H9 (cell line): ENCODE measurements around the gene ZNF414. TPM values are rescaled to one million over a fixed set of nuclear protein-coding genes. Genes with fewer than 3 reads are reported as not detected.

Experiments
- DNase-seq: peaks from one replicate; pipeline ENCODE4 v3.0.0-alpha.2; 2017
- H2AFZ ChIP-seq: one replicate; pipeline ENCODE4 v1.6.1; 2013; ENCODE audit warnings: mild to moderate bottlenecking, low read length, control low read depth, moderate library complexity
- H2AK5ac ChIP-seq: 2 replicates; pipeline ENCODE4 v1.6.1; 2013; ENCODE audit warnings: low read length, control low read depth, mixed read lengths; ENCODE audit not compliant: insufficient read length
- H2BK120ac ChIP-seq: one replicate; pipeline ENCODE4 v1.6.1; 2013; ENCODE audit warnings: low read depth, mild to moderate bottlenecking, low read length, control low read depth, inconsistent platforms; ENCODE audit not compliant: poor library complexity, severe bottlenecking
- H2BK12ac ChIP-seq: 2 replicates; pipeline ENCODE4 v1.6.1; 2013; ENCODE audit warnings: low read length, control low read depth, mixed read lengths, low read depth; ENCODE audit not compliant: insufficient read length
- H2BK15ac ChIP-seq: 2 replicates; pipeline ENCODE4 v1.6.1; 2013; ENCODE audit warnings: low read depth, low read length, control low read depth
- H2BK20ac ChIP-seq: one replicate; pipeline ENCODE4 v1.6.1; 2013; ENCODE audit warnings: low read depth, mild to moderate bottlenecking, low read length, control low read depth, inconsistent platforms; ENCODE audit not compliant: poor library complexity, severe bottlenecking
- H2BK5ac ChIP-seq: 2 replicates; pipeline ENCODE4 v1.6.1; 2013; ENCODE audit warnings: low read length, control low read depth, mixed read lengths; ENCODE audit not compliant: insufficient read length
- H3K14ac ChIP-seq: 2 replicates; pipeline ENCODE4 v1.6.1; 2013; ENCODE audit warnings: low read length, control low read depth; ENCODE audit not compliant: insufficient read depth
- H3K18ac ChIP-seq: 2 replicates; pipeline ENCODE4 v1.6.1; 2013; ENCODE audit warnings: low read depth, mild to moderate bottlenecking, mixed read lengths, low read length, control low read depth; ENCODE audit not compliant: insufficient read length
- H3K23ac ChIP-seq: 2 replicates; pipeline ENCODE4 v1.6.1; 2013; ENCODE audit warnings: low read length, control low read depth, mixed read lengths, low read depth; ENCODE audit not compliant: insufficient read length
- H3K23me2 ChIP-seq: 2 replicates; pipeline ENCODE4 v1.6.1; 2013; ENCODE audit warnings: low read depth, mild to moderate bottlenecking, mixed read lengths, low read length, control low read depth; ENCODE audit not compliant: insufficient read length, poor library complexity, severe bottlenecking
- H3K27ac ChIP-seq: 2 replicates; pipeline ENCODE4 v1.5.1; 2013; ENCODE audit warnings: low read length, control low read depth, mixed read lengths, low read depth; ENCODE audit not compliant: insufficient read length
- H3K27me3 ChIP-seq: 2 replicates; pipeline ENCODE4 v1.6.1; 2013; ENCODE audit warnings: low read length, control low read depth, inconsistent platforms; ENCODE audit not compliant: insufficient read depth
- H3K4ac ChIP-seq: 2 replicates; pipeline ENCODE4 v1.6.1; 2013; ENCODE audit warnings: low read depth, mild to moderate bottlenecking, control low read depth, inconsistent platforms, low read length, moderate library complexity
- H3K4me1 ChIP-seq: 2 replicates; pipeline ENCODE4 v1.6.1; 2013; ENCODE audit warnings: low read length, control low read depth, inconsistent platforms; ENCODE audit not compliant: insufficient read depth
- H3K4me2 ChIP-seq: 2 replicates; pipeline ENCODE4 v1.6.1; 2013; ENCODE audit warnings: low read length, control low read depth, mixed read lengths; ENCODE audit not compliant: insufficient read length, insufficient read depth
- H3K56ac ChIP-seq: 2 replicates; pipeline ENCODE4 v1.6.1; 2013; ENCODE audit warnings: low read depth, mild to moderate bottlenecking, mixed read lengths, low read length, control low read depth; ENCODE audit not compliant: insufficient read length
- H3K79me1 ChIP-seq: 2 replicates; pipeline ENCODE4 v1.6.1; 2013; ENCODE audit warnings: low read depth, mild to moderate bottlenecking, moderate library complexity, low read length, control low read depth, inconsistent platforms; ENCODE audit not compliant: insufficient read depth, poor library complexity, severe bottlenecking
- H3K79me2 ChIP-seq: 2 replicates; pipeline ENCODE4 v1.6.1; 2013; ENCODE audit warnings: low read length, control low read depth, inconsistent platforms; ENCODE audit not compliant: insufficient read depth
- H3K9ac ChIP-seq: 2 replicates; pipeline ENCODE4 v1.6.1; 2013; ENCODE audit warnings: low read length, control low read depth, mixed read lengths; ENCODE audit not compliant: insufficient read length; ENCODE audit errors: extremely low read depth
- H3K9me3 ChIP-seq: one replicate; pipeline ENCODE4 v1.6.1; 2013; ENCODE audit warnings: low read depth, low read length, inconsistent platforms; ENCODE audit not compliant: control insufficient read depth
- H3T11ph ChIP-seq: one replicate; pipeline ENCODE4 v1.6.1; 2013; ENCODE audit warnings: mild to moderate bottlenecking, low read length, control low read depth, inconsistent platforms
- H4K20me1 ChIP-seq: one replicate; pipeline ENCODE4 v1.6.1; 2013; ENCODE audit not compliant: control insufficient read depth, insufficient read length, insufficient read depth
- H4K5ac ChIP-seq: 2 replicates; pipeline ENCODE4 v1.6.1; 2013; ENCODE audit warnings: low read depth, mild to moderate bottlenecking, mixed read lengths, low read length, control low read depth; ENCODE audit not compliant: insufficient read length
- H4K8ac ChIP-seq: replicated peaks from 2 replicates; pipeline ENCODE4 v1.6.1; 2013; ENCODE audit warnings: low read length, control low read depth, mixed read lengths, low read depth; ENCODE audit not compliant: insufficient read length
- H4K91ac ChIP-seq: 2 replicates; pipeline ENCODE4 v1.6.1; 2013; ENCODE audit warnings: low read depth, mild to moderate bottlenecking, moderate library complexity, mixed read lengths, low read length, control low read depth; ENCODE audit not compliant: insufficient read length
- H3K27ac Mint-ChIP-seq, 3 experiments: 2 replicates in 2 of 3; 3 replicates in 1 of 3; pipeline ENCODE4 v1.8.0; 2020 to 2021; ENCODE audit warnings: mixed read lengths in 3 of 3, mild to moderate bottlenecking in 1 of 3, moderate library complexity in 1 of 3
- H3K27me3 Mint-ChIP-seq: 2 replicates; pipeline ENCODE4 v1.8.0; 2021; ENCODE audit warnings: low read depth, mild to moderate bottlenecking, moderate library complexity, mixed read lengths
- H3K36me3 Mint-ChIP-seq, 3 experiments: 2 replicates in 2 of 3; 3 replicates in 1 of 3; pipeline ENCODE4 v1.8.0; 2020 to 2021; ENCODE audit warnings: low read depth in 3 of 3, mixed read lengths in 3 of 3; ENCODE audit not compliant: insufficient read depth in 1 of 3
- H3K4me1 Mint-ChIP-seq, 2 experiments: 2 replicates each; pipeline ENCODE4 v1.8.0; 2020; ENCODE audit warnings: mixed read lengths in 2 of 2
- H3K4me3 Mint-ChIP-seq, 2 experiments: 2 replicates in 1 of 2; 3 replicates in 1 of 2; pipeline ENCODE4 v1.8.0; 2020 to 2021; ENCODE audit warnings: mild to moderate bottlenecking in 2 of 2, mixed read lengths in 2 of 2, moderate library complexity in 1 of 2
- H3K9me3 Mint-ChIP-seq, 2 experiments: 2 replicates in 1 of 2; 3 replicates in 1 of 2; pipeline ENCODE4 v1.8.0; 2020; ENCODE audit warnings: mild to moderate bottlenecking in 2 of 2, mixed read lengths in 2 of 2, moderate library complexity in 1 of 2
- CTCF ChIP-seq: fragments of 200-600 bp; sonication (generic); conservative IDR thresholded peaks from 3 replicates; pipeline ENCODE4 v1.8.0; 2021; ENCODE audit warnings: antibody characterized with exemption, mild to moderate bottlenecking
- WGBS: extraction: QIAGEN DNeasy Blood & Tissue Kit; methylation state at CpG from one replicate; pipeline ENCODE4 v1.1.7; 2013; ENCODE audit warnings: missing lambda C conversion rate, low lambda C conversion rate, mixed read lengths; ENCODE audit not compliant: insufficient read length; ENCODE audit errors: extremely low coverage; 5-methylcytosine and 5-hydroxymethylcytosine counted together
- total RNA-seq: library from RNA; stranded (reverse); gene quantifications from 2 replicates; pipeline ENCODE4 v1.2.1, GENCODE V29; 2021

ZNF414 gene
- total RNA-seq, 1 experiment from 2014 or later: 29.3 TPM

GRCh38 chr19:8486661-8487136 lies 27.3 kb downstream of the ZNF414 start:
- no peaks in the 10 kb centered on the region for H3K79me1 ChIP-seq
- no peak overlapping the region for H3K23ac ChIP-seq
- no peak overlapping the region for H3K56ac ChIP-seq
- H2BK5ac ChIP-seq: no peak overlapping the region
- H3K4me1 ChIP-seq: no peaks in the 10 kb centered on the region
- H3K27ac Mint-ChIP-seq: peak overlapping the region; percentile 53 to 89 (median 86); a peak in 4 of 7 replicates
- no CpG with 5 or more reads among the region's 16 CpGs for WGBS
- no peaks in the 10 kb centered on the region for H3K23me2 ChIP-seq
- H3K4me3 Mint-ChIP-seq: no peak overlapping the region
- H3K9me3 ChIP-seq: no peaks in the 10 kb centered on the region
- no peak for TF ChIP-seq CTCF
- H4K5ac ChIP-seq: no peak overlapping the region
- H2BK120ac ChIP-seq: no peak overlapping the region
- no peak overlapping the region for H2AK5ac ChIP-seq
- no peaks in the 10 kb centered on the region for H3K27me3 ChIP-seq
- no peak overlapping the region for H4K8ac ChIP-seq
- no peak overlapping the region for H3K9ac ChIP-seq
- H3K27me3 Mint-ChIP-seq: no peaks in the 10 kb centered on the region; the same call in 1 of the 2 replicates
- H3T11ph ChIP-seq: no peak overlapping the region
- H2BK20ac ChIP-seq: no peak overlapping the region
- H2AFZ ChIP-seq: no peak overlapping the region
- no peak overlapping the region for H2BK12ac ChIP-seq
- peaks cover under 1% of the 10 kb centered on the region for H4K20me1 ChIP-seq
- no peaks in the 10 kb centered on the region for H3K9me3 Mint-ChIP-seq
- H3K18ac ChIP-seq: no peak overlapping the region
- peaks cover 5 to 13% of the 10 kb centered on the region in 2 experiments for H3K4me1 Mint-ChIP-seq
- H3K4ac ChIP-seq: no peak overlapping the region
- no peak overlapping the region for H2BK15ac ChIP-seq
- H4K91ac ChIP-seq: no peak overlapping the region
- no peaks in the 10 kb centered on the region; the same call in 1 of the 2 replicates for H3K79me2 ChIP-seq
- no peak overlapping the region for H3K27ac ChIP-seq
- no peak for DNase-seq
- no peak overlapping the region for H3K4me2 ChIP-seq
- H3K14ac ChIP-seq: no peak overlapping the region
- peaks cover 42 to 77% (median 75%) of the 10 kb centered on the region in 3 experiments for H3K36me3 Mint-ChIP-seq
